Lung (tissue), 12 donors: ENCODE measurements around the gene SHOC2. TPM values are rescaled to one million over a fixed set of nuclear protein-coding genes. Genes with fewer than 3 reads are reported as not detected.

Source experiments
- ATAC-seq: fragments of 200-7000 bp; cut with Tn5 transposase; one replicate; pipeline ENCODE4 v1.9.1; 2020; ENCODE audit warnings: moderate number of reproducible peaks; ENCODE audit not compliant: insufficient read depth, low FRiP score
- DNase-seq, 3 donors: peaks; one replicate each; pipeline ENCODE4 v3.0.0-alpha.2; 2013 to 2017
- H3K27ac ChIP-seq, 2 donors: one replicate each; pipeline ENCODE4 v1.5.1; 2013; ENCODE audit warnings: mild to moderate bottlenecking in 2 of 2, moderate library complexity in 2 of 2, control low read depth in 1 of 2, inconsistent platforms in 1 of 2, low read depth in 1 of 2, low read length in 1 of 2
- H3K27me3 ChIP-seq, 3 donors: one replicate each; pipeline ENCODE4 v1.5.1; 2013; ENCODE audit warnings: low read length in 2 of 3; ENCODE audit not compliant: control insufficient read depth in 3 of 3, insufficient read depth in 3 of 3
- H3K36me3 ChIP-seq, 4 donors: one replicate each; pipeline ENCODE4 v1.5.1; 2013; ENCODE audit warnings: low read length in 4 of 4, mild to moderate bottlenecking in 1 of 4, moderate library complexity in 1 of 4; ENCODE audit not compliant: control insufficient read depth in 4 of 4, insufficient read depth in 4 of 4
- H3K4me1 ChIP-seq, 5 donors: one replicate each; pipeline ENCODE4 v1.5.1; 2013; ENCODE audit warnings: low read length in 5 of 5, mild to moderate bottlenecking in 2 of 5, moderate library complexity in 1 of 5; ENCODE audit not compliant: control insufficient read depth in 5 of 5, insufficient read depth in 5 of 5
- H3K4me3 ChIP-seq: one replicate; pipeline ENCODE4 v1.5.1; 2013; ENCODE audit warnings: mild to moderate bottlenecking, control low read depth, moderate library complexity
- H3K9ac ChIP-seq, 2 donors: one replicate each; pipeline ENCODE4 v1.5.1; 2013; ENCODE audit warnings: low read length in 2 of 2, control low read depth in 1 of 2; ENCODE audit not compliant: insufficient read depth in 1 of 2
- H3K9me3 ChIP-seq, 4 donors: one replicate each; pipeline ENCODE4 v1.5.1; 2013; ENCODE audit warnings: low read length in 3 of 4, mild to moderate bottlenecking in 1 of 4, moderate library complexity in 1 of 4; ENCODE audit not compliant: control insufficient read depth in 4 of 4, insufficient read depth in 3 of 4
- CTCF ChIP-seq: IDR thresholded peaks from 2 replicates; pipeline ENCODE4 v1.5.1; 2012; ENCODE audit warnings: mild to moderate bottlenecking; ENCODE audit errors: control extremely low read depth, extremely low read depth
- whole genome bisulfite sequencing, 2 donors: extraction: QIAGEN DNeasy Blood & Tissue Kit; methylation state at CpG; one replicate each; pipeline ENCODE4 v1.1.7; 2013; 5-methylcytosine and 5-hydroxymethylcytosine counted together
- polyA plus RNA-seq, 2 donors: library from polyadenylated mRNA; stranded (reverse); fragments of 200-250 nt; gene quantifications; one replicate each; pipeline ENCODE4 v1.2.1, GENCODE V29; 2013
- total RNA-seq, 2 donors: library from RNA; depleted of rRNA in 1 of 2; stranded (reverse); fragments of >200 nt in 1 of 2; gene quantifications; one replicate each; pipeline ENCODE4 v1.2.1, GENCODE V29; 2014 to 2021
- donor health status: control.
- donor health status: control.
- donor health status: Bipolar disorder and iron deficiency.
- donor health status: healthy.
- donor health status: DM: yes; HTN: yes; CAD: no.

Gene SHOC2
- total and polyA plus RNA-seq, 4 donors, result 17.3 to 74.9 (median 35.3) TPM

GRCh38 chr10:111017098-111017497, 97.7 kb downstream of the SHOC2 start:
- H3K27me3 ChIP-seq, result no peaks in the 10 kb centered on the region
- H3K4me3 ChIP-seq, result no peak overlapping the region
- H3K4me1 ChIP-seq, result no peaks in the 10 kb centered on the region
- 48 to 62% methylated on average over 2 of the region's 2 CpGs for WGBS, 2 donors
- DNase-seq (no peak), ATAC-seq (no peak)
- no peaks in the 10 kb centered on the region for H3K9me3 ChIP-seq
- H3K36me3 ChIP-seq, result peaks cover 0 to 6% (median 3%) of the 10 kb centered on the region in 4 donors
- TF ChIP-seq CTCF, result no peak
- H3K9ac ChIP-seq, result no peak overlapping the region
- H3K27ac ChIP-seq, result no peak overlapping the region

GRCh38 chr10:111018021-111018420, 98.6 kb downstream of the SHOC2 start:
- H3K9ac ChIP-seq, result no peak overlapping the region
- no peaks in the 10 kb centered on the region for H3K4me1 ChIP-seq
- H3K27ac ChIP-seq, result no peak overlapping the region
- no peak overlapping the region for H3K4me3 ChIP-seq
- no peak for TF ChIP-seq CTCF
- no peaks in the 10 kb centered on the region for H3K9me3 ChIP-seq
- H3K36me3 ChIP-seq, result peaks cover 0 to 5% (median 2%) of the 10 kb centered on the region in 4 donors
- H3K27me3 ChIP-seq, result no peaks in the 10 kb centered on the region
- ATAC-seq (no peak), DNase-seq (no peak)

GRCh38 chr10:111023060-111023459, 103.7 kb downstream of the SHOC2 start:
- Histone ChIP-seq H3K27ac (no peak overlapping the region), H3K9ac (no peak overlapping the region), H3K27me3 (no peaks in the 10 kb centered on the region), H3K9me3 (peaks cover 0 to 3% (median 0%) of the 10 kb centered on the region in 4 donors), H3K4me3 (no peak overlapping the region), H3K36me3 (peaks cover 0 to 4% (median under 1%) of the 10 kb centered on the region in 4 donors), H3K4me1 (no peaks in the 10 kb centered on the region)
- ATAC-seq (no peak), DNase-seq (no peak)
- TF ChIP-seq CTCF, result no peak

- WGBS, 2 donors, result 98 to 99% methylated on average over 9 of the region's 9 CpGs
- H3K36me3 ChIP-seq, result no peaks in the 10 kb centered on the region
- no peaks in the 10 kb centered on the region for H3K4me1 ChIP-seq
- H3K9me3 ChIP-seq, result peaks cover 0 to 10% (median 1%) of the 10 kb centered on the region in 4 donors
- no peak for ATAC-seq
- H3K4me3 ChIP-seq, result no peak overlapping the region
- no peak for TF ChIP-seq CTCF
- H3K27me3 ChIP-seq, result no peaks in the 10 kb centered on the region
- DNase-seq, result no peak
- no peak overlapping the region for H3K27ac ChIP-seq
- no peak overlapping the region for H3K9ac ChIP-seq
These were observed 110.8 kb downstream of the SHOC2 start for GRCh38 chr10:111030042-111030750.
